AG08395 (cell line): ENCODE results near the gene FSD1.
"Not testable (repeated sequence)": the region's sequence is repeated elsewhere in the genome, so short reads cannot be mapped to it uniquely, and the experiment has no call there.

Experiments
- DNase-seq: peaks from one replicate; pipeline ENCODE4 v3.0.0; 2012; ENCODE audit warnings: mixed read lengths, low spot score

The FSD1 gene

GRCh38 chr19:4345342-4346019, 41.1 kb downstream of the FSD1 start:
- no peak for DNase-seq

DNA sequence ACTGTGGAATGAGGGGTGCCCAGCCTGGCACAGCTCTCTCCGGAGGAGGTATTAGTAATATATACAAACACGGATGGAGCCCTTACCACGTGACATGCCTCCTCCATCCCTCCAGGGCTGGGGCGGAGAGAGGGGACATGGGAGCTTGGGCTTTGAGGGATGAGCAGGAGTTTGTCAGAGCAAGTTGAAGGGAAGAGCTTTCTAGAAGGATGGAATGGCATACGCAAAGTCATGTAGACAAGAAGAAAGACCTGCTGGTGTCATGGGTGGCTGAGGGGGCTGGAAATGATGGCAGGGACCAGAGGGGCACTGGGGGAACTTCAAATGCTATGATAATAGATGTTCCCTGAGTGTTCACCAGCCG, 41.6 kb downstream of the FSD1 start:
- no peak for DNase-seq

- no peak for DNase-seq
Observed at GRCh38 chr19:4347521-4347920, 43.1 kb downstream of the FSD1 start.

DNA sequence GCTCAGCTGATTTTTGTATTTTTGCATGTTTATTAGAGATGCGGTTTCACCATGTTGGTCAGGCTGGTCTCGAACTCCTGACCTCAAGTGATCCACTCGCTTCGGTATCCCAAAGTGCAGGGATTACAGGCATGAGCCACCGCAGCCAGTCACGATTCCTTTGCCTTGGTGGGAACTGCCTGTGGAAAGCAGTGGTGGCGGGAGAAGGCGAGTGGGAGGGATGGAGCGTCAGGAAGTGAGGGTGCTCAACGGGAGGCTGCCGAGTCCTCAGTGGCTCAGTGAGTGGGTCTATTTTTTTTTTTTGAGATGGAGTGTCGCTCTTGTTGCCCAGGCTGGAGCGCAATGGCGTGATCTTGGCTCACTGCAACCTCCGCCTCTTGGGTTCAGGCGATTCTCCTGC, 44.8 kb downstream of the FSD1 start:
- DNase-seq: not testable (repeated sequence)

DNA sequence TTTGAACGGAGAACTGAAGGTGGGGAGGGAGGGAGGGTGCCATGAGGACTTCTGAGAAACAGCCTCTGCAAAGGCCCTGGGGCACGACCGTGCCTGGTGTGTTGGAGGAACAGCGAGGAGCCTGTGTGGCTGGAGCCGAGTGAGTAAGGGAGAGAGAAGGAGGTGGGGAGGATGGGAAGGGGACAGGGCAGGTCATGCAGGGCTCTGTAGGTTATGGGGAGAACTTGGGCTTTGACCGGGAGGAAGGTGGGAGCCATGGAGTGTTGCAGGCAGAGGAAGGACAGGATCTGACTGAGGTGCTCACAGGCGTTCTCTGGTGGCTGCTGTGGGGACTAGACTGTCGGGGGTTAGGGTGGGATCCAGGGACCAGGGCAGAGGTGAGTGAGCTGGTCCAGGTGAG, 45.7 kb downstream of the FSD1 start:
- DNase-seq: no peak

DNA sequence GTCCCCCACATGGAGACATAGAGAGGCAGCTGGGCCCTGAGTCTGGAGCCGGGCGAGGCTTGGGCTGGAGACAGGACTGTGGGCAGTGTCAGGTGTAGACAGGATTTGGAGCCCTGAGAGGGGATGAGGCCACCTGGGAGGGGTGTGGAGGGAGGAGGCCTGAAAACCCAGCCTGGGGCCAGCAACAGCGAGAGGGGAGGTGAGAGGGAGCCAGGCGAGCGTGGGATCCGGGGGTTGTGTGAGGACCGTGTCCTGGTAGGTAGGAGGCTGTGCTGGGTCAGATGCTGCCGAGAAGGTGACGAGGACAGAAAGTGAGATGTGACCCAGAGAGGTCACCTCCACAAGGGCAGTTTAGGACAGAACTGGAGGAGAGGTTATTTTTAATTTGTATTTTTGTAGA, 46.3 kb downstream of the FSD1 start:
- DNase-seq: no peak

- DNase-seq: peak; percentile 69
Observed at GRCh38 chr19:4352701-4353121, 48.3 kb downstream of the FSD1 start.

GRCh38 chr19:4354282-4354681, 49.9 kb downstream of the FSD1 start:
- no peak for DNase-seq

GRCh38 chr19:4354897-4355296, 50.5 kb downstream of the FSD1 start:
- no peak for DNase-seq

DNA sequence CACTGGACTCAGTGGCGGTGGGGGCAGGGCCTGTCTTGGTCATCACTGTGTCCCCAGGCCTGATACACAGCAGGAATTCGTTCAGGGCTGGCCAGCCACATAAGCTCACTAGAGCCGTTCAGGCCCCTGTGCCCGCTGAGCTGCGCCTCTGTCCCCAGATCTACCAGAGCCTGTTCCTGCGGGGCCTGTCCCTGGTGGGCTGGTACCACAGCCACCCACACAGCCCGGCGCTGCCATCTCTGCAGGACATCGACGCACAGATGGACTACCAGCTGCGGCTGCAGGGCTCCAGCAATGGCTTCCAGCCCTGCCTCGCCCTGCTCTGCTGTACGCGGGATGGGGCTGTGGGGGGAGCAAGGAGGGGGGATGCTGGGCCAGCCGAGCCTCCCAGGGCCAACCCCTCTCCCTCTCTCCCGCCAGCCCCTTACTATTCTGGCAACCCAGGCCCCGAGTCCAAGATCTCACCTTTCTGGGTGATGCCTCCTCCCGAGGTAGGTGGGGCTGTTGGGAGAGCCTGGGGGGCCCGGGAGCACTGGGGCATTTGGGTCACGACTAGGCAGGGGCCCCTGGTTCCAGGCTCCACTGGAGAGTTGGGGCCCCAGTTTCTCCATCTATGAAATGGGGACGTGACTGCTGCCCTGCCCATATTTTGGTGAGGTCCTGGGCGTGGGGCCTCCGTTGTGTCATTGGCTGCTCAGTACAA, 52.8 kb downstream of the FSD1 start:
- no peak for DNase-seq

- no peak for DNase-seq
Observed at GRCh38 chr19:4357921-4358326, 53.5 kb downstream of the FSD1 start.

GRCh38 chr19:4358709-4359626, 54.6 kb downstream of the FSD1 start:
- DNase-seq: no peak

DNA sequence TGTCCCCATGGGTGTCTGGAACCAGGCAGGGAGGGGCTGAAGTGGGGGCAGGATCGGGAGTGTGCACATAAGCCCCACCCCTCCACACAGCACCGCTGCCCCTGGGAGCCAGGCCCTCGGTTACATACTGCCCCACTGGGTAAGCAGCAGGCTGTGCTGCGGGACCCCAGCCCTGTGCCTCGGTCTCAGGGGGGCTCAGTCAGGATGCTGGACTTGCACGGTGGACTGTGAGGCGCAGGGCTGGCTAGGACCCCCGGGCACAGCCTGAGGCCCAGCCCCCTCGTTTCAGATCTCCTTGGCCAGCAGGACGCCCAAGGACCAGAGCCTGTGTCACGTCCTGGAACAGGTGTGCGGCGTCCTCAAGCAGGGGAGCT, 55.2 kb downstream of the FSD1 start:
- DNase-seq: no peak

- no peak for DNase-seq
Observed at GRCh38 chr19:4360081-4360569, 55.7 kb downstream of the FSD1 start.

GRCh38 chr19:4360641-4361151, 56.3 kb downstream of the FSD1 start:
- DNase-seq: no peak

GRCh38 chr19:4361152-4362046, 57.0 kb downstream of the FSD1 start:
- no peak for DNase-seq

DNA sequence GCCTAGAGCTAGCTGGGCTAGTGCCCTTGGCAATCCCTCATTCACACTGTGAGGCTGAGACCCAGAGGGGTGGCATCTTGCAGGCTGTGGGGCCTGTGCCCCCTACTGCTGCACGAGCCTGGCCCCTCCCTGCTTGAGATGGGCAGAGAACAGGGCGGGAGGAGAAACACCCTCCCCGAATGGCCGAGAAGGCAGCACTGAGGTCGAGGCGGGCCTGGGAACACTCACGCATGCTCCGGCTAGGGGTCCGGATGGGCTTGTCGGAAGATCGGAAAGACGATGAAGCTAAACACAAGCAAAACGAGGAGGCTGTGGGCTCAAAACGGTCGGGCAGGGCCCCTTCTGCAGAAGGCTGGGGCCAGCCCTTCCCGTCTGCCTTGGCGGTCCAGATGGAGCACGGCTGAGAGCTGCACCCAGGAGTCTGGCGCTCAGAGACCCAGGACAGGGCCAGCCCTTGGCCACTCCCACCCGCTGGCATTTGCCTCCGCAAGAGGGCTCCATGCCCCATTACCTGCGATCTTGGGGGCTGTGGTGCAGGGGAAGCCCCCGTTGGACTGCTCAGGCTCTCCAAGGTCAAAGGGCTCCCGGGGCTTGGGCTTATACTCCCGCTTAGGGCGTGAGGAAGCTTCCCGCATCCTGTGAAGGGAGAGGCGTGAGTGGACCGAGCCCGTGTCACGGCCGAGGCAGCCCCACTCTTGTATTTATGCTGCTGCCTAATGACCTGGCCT, 57.9 kb downstream of the FSD1 start:
- DNase-seq: no peak

GRCh38 chr19:4362831-4363545, 58.6 kb downstream of the FSD1 start:
- no peak for DNase-seq

DNA sequence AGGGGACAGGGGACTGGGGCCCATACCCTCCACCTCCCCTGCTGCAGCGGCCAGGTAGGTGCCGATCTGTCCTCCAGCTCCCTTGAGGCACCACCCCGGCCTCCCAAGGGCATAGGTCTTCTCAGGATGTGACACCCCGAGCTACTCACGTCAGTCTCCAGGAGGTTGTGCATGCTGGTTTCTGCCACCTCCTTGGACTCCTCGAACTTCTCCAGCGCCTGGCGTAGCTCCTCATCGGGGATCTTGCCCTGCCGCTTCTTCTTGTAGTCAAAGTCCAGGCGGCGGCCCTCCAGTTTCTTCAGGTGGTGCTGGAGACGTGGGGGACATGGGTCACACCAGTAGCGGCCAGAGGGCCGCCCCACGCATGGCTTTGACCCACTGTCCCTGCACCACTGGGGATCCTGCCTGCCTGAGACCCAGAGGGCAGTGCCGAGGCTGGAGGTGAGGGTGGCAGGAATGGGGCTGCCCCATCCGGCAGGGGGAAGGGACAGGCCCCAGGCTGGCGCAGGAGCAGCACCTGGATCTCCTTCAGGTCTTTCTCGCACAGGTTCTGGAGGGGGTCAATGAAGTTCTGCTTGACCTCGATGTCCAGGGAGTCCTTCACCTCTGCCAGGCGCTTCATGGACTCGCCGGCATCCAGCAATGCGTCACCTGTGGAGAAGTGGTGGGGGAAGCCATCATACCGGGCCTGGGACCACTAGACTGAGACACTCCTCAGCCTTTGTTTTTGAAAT, 59.3 kb downstream of the FSD1 start:
- DNase-seq: no peak
